Heart right ventricle (tissue), 16 donors: ENCODE data around the gene EIF4ENIF1. TPM values are rescaled to one million over a fixed set of nuclear protein-coding genes. Genes with fewer than 3 reads are reported as not detected.
"Not testable (repeated sequence)": the region's sequence is repeated elsewhere in the genome, so short reads cannot be mapped to it uniquely, and the experiment has no call there.

Experiments used
- ATAC-seq, 8 donors: fragments of 200-7000 bp; cut with Tn5 transposase; one replicate each; pipeline ENCODE4 v1.9.1; 2020; ENCODE audit warnings: mild to moderate bottlenecking in 8 of 8, moderate library complexity in 8 of 8, moderate number of reproducible peaks in 1 of 8
- DNase-seq, 2 donors: peaks; one replicate each; pipeline ENCODE4 v3.0.0-alpha.2; 2020
- H3K27ac ChIP-seq, 10 donors: fragments of 200-600 bp; sonication (generic) in 2 of 10; one replicate each; pipeline versions ENCODE4 v1.5.0 to v1.8.0; 2020 to 2022; ENCODE audit warnings: mild to moderate bottlenecking in 3 of 10
- H3K27me3 ChIP-seq, 7 donors: fragments of 200-600 bp; one replicate each; pipeline ENCODE4 v1.8.0; 2021 to 2022; ENCODE audit warnings: mild to moderate bottlenecking in 2 of 7
- H3K36me3 ChIP-seq, 9 donors: fragments of 200-600 bp; sonication (generic) in 1 of 9; one replicate each; pipeline versions ENCODE4 v1.5.0 to v1.8.0; 2020 to 2022; ENCODE audit warnings: mild to moderate bottlenecking in 2 of 9
- H3K4me1 ChIP-seq, 9 donors: fragments of 200-600 bp; sonication (generic) in 1 of 9; one replicate each; pipeline versions ENCODE4 v1.5.0 to v1.8.0; 2020 to 2022; ENCODE audit warnings: mild to moderate bottlenecking in 4 of 9
- H3K4me3 ChIP-seq, 10 donors: fragments of 200-600 bp; sonication (generic) in 2 of 10; one replicate each; pipeline versions ENCODE4 v1.5.0 to v1.8.0; 2020 to 2022; ENCODE audit warnings: mild to moderate bottlenecking in 7 of 10, moderate library complexity in 2 of 10
- H3K9me3 ChIP-seq, 11 donors: fragments of 200-600 bp in 10 of 11; sonication (generic) in 2 of 11; one replicate each; pipeline versions ENCODE4 v1.5.0 to v1.8.0; 2013 to 2022; ENCODE audit warnings: mild to moderate bottlenecking in 2 of 11, control low read depth in 1 of 11, moderate library complexity in 1 of 11
- WGBS, 2 donors: extraction: QIAGEN DNeasy Blood & Tissue Kit; methylation state at CpG; one replicate each; pipeline ENCODE4 v1.1.7; 2013; ENCODE audit warnings: inconsistent platforms in 1 of 2; 5-methylcytosine and 5-hydroxymethylcytosine counted together
- intact Hi-C, 10 donors: fragments of 100-400 bp; cut with DNase I; formaldehyde crosslinking; loops; one replicate each; pipeline versions ENCODE4 v1.11.1 to v1.14.2; 2022
- polyA plus RNA-seq, 2 donors: library from polyadenylated mRNA; stranded (reverse); fragments of 200-250 nt; gene quantifications; one replicate each; pipeline ENCODE4 v1.2.3, GENCODE V29; 2013
- total RNA-seq, 10 donors: library from RNA; stranded (reverse); fragmentation: NEBNext Ultra II Directional in 3 of 10; extraction: Animal tissue kit (Norgen Biotek cat#: 25700) in 3 of 10; gene quantifications; one replicate each; pipeline versions ENCODE4 v1.2.1 to v1.2.4, GENCODE V29; 2021 to 2023
- TF ChIP-seq, protein P1 (sequence below), 9 donors: fragments of 200-600 bp; sonication (generic) in 2 of 9; IDR thresholded peaks; one replicate each; pipeline versions ENCODE4 v1.5.0 to v1.8.0; 2021 to 2022; ENCODE audit warnings: antibody characterized with exemption in 9 of 9, mild to moderate bottlenecking in 5 of 9, moderate library complexity in 1 of 9
- donor health status: Arrhythmogenic right ventricular cardiomyopathy.
- donor health status: ischemic (EF 13 %, LVEDD 7.1; RV severe dilation, severe dysfunction).
- donor health status: healthy with polysubstance abuse.
- donor health status: DM: no; HTN: yes; CAD: no.
- donor health status: DM: no; HTN: no; CAD: no.
- donor health status: ischemic (EF 25% LVEDD 6.9; RV normal size, moderate dysfunction).
- donor health status: ischemic (EF 25% LVEDD 5.7; RV mildly dilated, moderate dysfunction).
- donor health status: healthy.
- donor health status: DM: yes; HTN: yes; CAD: no.
- donor health status: Ischemic cardiomyopathy.
- donor health status: ischemic (EF 35%, LVEDD 5.7; RV mildly dilated, moderate dysfunction).
- donor health status: nonischemic (EF 11% LVEDD 7.7; RV severe dilation, severe dysfunction).
- donor health status: DM: yes; HTN: yes; CAD: no.
- donor health status: PGD.
- donor health status: ischemic (EF 29% LVEDD 5.4; RV normal size, mild dysfunction).
- donor health status: nonischemic (EF 23%, LVEDD 6.1; RV moderate dilation, normal function).

EIF4ENIF1 gene
- total and polyA plus RNA-seq, 12 donors: 9.0 to 31.9 (median 22.5) TPM

DNA sequence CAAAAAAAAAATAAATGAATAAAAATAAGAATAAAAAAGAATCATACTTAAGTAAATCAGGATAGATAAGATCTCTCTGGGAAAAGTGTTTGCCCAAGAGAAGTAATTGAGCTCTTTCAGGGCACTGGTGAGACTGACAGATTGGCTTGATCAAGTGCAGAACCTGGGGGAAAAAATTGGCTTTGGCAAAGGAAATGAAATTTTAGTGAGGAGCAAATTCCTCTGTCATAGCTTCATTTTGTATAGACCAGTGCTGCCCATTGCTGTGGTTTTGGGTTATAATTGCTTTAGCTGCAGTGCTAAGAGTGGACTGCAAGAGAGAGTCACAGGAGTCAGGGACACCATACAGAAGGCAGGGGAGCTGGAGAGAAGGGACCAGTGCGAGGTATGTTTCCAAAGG lies 42.4 kb upstream of the EIF4ENIF1 start:
- Histone ChIP-seq H3K36me3 (peaks cover 0 to 18% (median 0%) of the 10 kb centered on the region in 9 donors), H3K4me3 (no peak overlapping the region), H3K9me3 (no peaks in the 10 kb centered on the region), H3K4me1 (peaks cover 0 to 11% (median 0%) of the 10 kb centered on the region in 9 donors), H3K27me3 (no peaks in the 10 kb centered on the region), H3K27ac (no peak overlapping the region)
- 82 to 87% methylated on average over 1 of the region's 1 CpG for WGBS, 2 donors
- intact Hi-C loops: no loop called here
- TF ChIP-seq, protein P1, sequence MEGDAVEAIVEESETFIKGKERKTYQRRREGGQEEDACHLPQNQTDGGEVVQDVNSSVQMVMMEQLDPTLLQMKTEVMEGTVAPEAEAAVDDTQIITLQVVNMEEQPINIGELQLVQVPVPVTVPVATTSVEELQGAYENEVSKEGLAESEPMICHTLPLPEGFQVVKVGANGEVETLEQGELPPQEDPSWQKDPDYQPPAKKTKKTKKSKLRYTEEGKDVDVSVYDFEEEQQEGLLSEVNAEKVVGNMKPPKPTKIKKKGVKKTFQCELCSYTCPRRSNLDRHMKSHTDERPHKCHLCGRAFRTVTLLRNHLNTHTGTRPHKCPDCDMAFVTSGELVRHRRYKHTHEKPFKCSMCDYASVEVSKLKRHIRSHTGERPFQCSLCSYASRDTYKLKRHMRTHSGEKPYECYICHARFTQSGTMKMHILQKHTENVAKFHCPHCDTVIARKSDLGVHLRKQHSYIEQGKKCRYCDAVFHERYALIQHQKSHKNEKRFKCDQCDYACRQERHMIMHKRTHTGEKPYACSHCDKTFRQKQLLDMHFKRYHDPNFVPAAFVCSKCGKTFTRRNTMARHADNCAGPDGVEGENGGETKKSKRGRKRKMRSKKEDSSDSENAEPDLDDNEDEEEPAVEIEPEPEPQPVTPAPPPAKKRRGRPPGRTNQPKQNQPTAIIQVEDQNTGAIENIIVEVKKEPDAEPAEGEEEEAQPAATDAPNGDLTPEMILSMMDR (IDR thresholded peaks at IDR 0.05): no peak
- no peak for ATAC-seq
- DNase-seq: no peak

DNA sequence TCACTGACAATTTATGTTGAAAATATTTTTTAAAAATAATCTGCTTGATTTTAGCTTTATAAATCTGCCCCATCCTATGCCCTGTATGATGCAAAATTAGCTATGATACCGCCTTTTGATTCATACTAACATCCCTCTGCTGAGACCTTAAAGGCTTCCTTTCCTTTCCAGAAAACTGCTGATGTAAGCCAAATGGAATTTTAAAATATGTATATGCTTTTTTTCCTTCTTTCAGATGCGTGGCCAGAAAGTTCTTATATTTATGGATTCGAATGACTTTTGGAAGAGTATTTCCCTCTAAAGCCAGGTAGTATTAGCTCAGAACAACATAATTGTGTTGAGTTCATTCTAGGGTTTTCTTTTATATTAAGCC lies 41.2 kb upstream of the EIF4ENIF1 start:
- DNase-seq (no peak), ATAC-seq (no peak)
- Histone ChIP-seq H3K27me3 (no peaks in the 10 kb centered on the region), H3K36me3 (peaks cover 0 to 18% (median 0%) of the 10 kb centered on the region in 9 donors), H3K4me1 (peaks cover 0 to 11% (median 0%) of the 10 kb centered on the region in 9 donors), H3K27ac (peak overlapping the region in 2 of 10 donors; percentile 4 to 37), H3K9me3 (no peaks in the 10 kb centered on the region), H3K4me3 (no peak overlapping the region)
- intact Hi-C loops: no loop called here
- TF ChIP-seq, protein P1 (IDR thresholded peaks at IDR 0.05): no peak
- WGBS, 2 donors: 59 to 74% methylated on average over 3 of the region's 3 CpGs

DNA sequence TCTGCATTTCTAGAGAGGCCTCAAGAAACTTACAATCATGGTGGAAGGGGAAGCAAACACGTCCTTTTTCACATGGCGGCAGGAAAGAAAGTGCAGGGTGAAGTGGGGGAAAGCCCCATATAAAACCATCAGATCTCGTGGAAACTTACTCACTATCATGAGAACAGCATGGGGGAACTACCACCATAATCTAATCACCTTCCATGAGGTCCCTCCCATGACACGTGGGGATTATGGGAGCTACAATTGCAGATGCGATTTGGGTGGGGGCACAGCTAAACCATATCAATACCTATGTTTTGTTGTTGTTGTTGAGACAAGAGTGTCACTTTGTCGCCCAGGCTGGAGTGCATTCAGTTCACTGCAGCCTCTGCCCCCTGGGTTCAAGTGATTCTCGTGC lies 36.6 kb upstream of the EIF4ENIF1 start:
- no peak for ATAC-seq

GRCh38 chr22:31524132-31524531 lies 34.5 kb upstream of the EIF4ENIF1 start:
- 96 to 97% methylated on average over 5 of the region's 5 CpGs for WGBS, 2 donors
- DNase-seq, H3K27me3 ChIP-seq, ATAC-seq, H3K27ac ChIP-seq, H3K4me3 ChIP-seq, intact Hi-C loops, H3K9me3 ChIP-seq, H3K4me1 ChIP-seq: not testable (repeated sequence)
- H3K36me3 ChIP-seq: peaks cover 0 to 12% (median 0%) of the 10 kb centered on the region in 9 donors

More for the DNA sequence above, 36.6 kb upstream of the EIF4ENIF1 start:
- Histone ChIP-seq H3K4me1 (peaks cover 0 to 11% (median 0%) of the 10 kb centered on the region in 9 donors), H3K36me3 (peaks cover 0 to 18% (median 0%) of the 10 kb centered on the region in 9 donors), H3K9me3 (no peaks in the 10 kb centered on the region), H3K27ac (no peak overlapping the region), H3K27me3 (no peaks in the 10 kb centered on the region), H3K4me3 (no peak overlapping the region)
- no peak for DNase-seq
- TF ChIP-seq, protein P1 (IDR thresholded peaks at IDR 0.05): no peak
- intact Hi-C loops: no loop called here
- WGBS, 2 donors: 89 to 92% methylated on average over 7 of the region's 7 CpGs

DNA sequence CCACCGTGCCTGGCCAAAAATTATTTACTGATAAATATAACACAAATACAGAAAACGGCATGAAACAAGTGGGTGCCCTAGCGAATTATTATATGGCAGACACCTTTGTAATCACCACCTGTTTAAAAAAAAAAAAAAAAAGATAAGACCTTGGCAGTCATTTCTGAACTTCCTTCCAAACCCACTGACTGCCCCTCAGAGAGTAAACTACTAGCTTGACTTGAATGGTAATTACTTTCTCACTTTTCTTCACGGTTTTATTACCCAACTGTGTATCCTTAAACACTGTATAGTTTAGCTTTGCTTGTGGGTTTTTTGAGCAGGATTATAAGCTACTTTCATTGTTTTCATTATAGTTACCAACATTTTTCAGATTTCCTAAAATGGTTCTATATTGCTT lies 30.4 kb upstream of the EIF4ENIF1 start:
- H3K4me3 ChIP-seq: no peak overlapping the region
- H3K27ac ChIP-seq: no peak overlapping the region
- intact Hi-C loops: no loop called here
- no peaks in the 10 kb centered on the region for H3K27me3 ChIP-seq
- ATAC-seq (no peak), DNase-seq (no peak)
- peaks cover 0 to 8% (median 0%) of the 10 kb centered on the region in 9 donors for H3K36me3 ChIP-seq
- H3K4me1 ChIP-seq: no peaks in the 10 kb centered on the region
- TF ChIP-seq, protein P1 (IDR thresholded peaks at IDR 0.05): no peak
- H3K9me3 ChIP-seq: no peaks in the 10 kb centered on the region
- WGBS, 2 donors: 82 to 84% methylated on average over 4 of the region's 4 CpGs
